SK-N-SH (cell line): ENCODE results near the gene RNLS. TPM values are rescaled to one million over a fixed set of nuclear protein-coding genes. Genes with fewer than 3 reads are reported as not detected.

Experiments used
- CTCF ChIA-PET: fragments of 300-600, 350-600 bp; formaldehyde crosslinking; extraction: SDS; loops from one replicate; lab custom pipeline; 2021; lab: Yijun Ruan, JAX
- POLR2A ChIA-PET: fragments of 350-600 bp; sonication (Branson Sonifier 250); formaldehyde crosslinking; extraction: SDS; loops from one replicate; lab custom pipeline; 2020; ENCODE audit warnings: antibody characterized with exemption, inconsistent platforms; lab: Yijun Ruan, JAX
- DNase-seq: peaks from one replicate; pipeline ENCODE4 v3.0.0; 2012
- H2AFZ ChIP-seq: fragments of 200-600 bp; sonication (generic); 2 replicates; pipeline ENCODE4 v1.8.1; 2016; ENCODE audit warnings: antibody characterized with exemption, mild to moderate bottlenecking, low read depth
- H3F3A ChIP-seq: fragments of 200-600 bp; sonication (generic); replicated peaks from 2 replicates; pipeline ENCODE3; 2016; ENCODE audit warnings: antibody characterized with exemption, mild to moderate bottlenecking; ENCODE audit not compliant: insufficient read depth
- H3K27ac ChIP-seq, 2 experiments: fragments of 200-500 bp in 1 of 2; fragments of 200-600 bp in 1 of 2; sonication (Bioruptor generic) in 1 of 2; sonication (generic), shearing (Covaris generic) in 1 of 2; 2 replicates each; pipeline versions ENCODE4 v1.5.1 to v1.6.1; 2014 to 2016; ENCODE audit warnings: low read depth in 2 of 2, inconsistent platforms in 1 of 2, low read length in 1 of 2, mild to moderate bottlenecking in 1 of 2, mixed read lengths in 1 of 2
- H3K27me3 ChIP-seq: fragments of 200-600 bp; sonication (generic), shearing (Covaris generic); 2 replicates; pipeline ENCODE4 v1.6.1; 2016; ENCODE audit warnings: mixed run types; ENCODE audit not compliant: insufficient read depth
- H3K36me3 ChIP-seq, 2 experiments: fragments of 200-500 bp in 1 of 2; fragments of 200-600 bp in 1 of 2; sonication (Bioruptor generic) in 1 of 2; sonication (generic) in 1 of 2; replicated peaks in 1 of 2; 2 replicates each; pipeline versions ENCODE3 to v1.5.1; 2014 to 2016; ENCODE audit warnings: low read length in 1 of 2, mild to moderate bottlenecking in 1 of 2; ENCODE audit not compliant: insufficient read depth in 2 of 2, control insufficient read depth in 1 of 2
- H3K4me1 ChIP-seq, 2 experiments: fragments of 200-500 bp in 1 of 2; fragments of 200-600 bp in 1 of 2; sonication (Bioruptor generic) in 1 of 2; sonication (generic), shearing (Covaris generic) in 1 of 2; 2 replicates each; pipeline versions ENCODE4 v1.5.1 to v1.6.1; 2014 to 2016; ENCODE audit warnings: low read depth in 1 of 2, low read length in 1 of 2, mixed run types in 1 of 2; ENCODE audit not compliant: insufficient read depth in 2 of 2, control insufficient read depth in 1 of 2
- H3K4me2 ChIP-seq: fragments of 200-600 bp; sonication (generic), shearing (Covaris generic); 2 replicates; pipeline ENCODE4 v1.6.1; 2017; ENCODE audit warnings: mixed run types
- H3K4me3 ChIP-seq, 2 experiments: fragments of 200-500 bp in 1 of 2; fragments of 200-600 bp in 1 of 2; sonication (Bioruptor generic) in 1 of 2; sonication (generic), shearing (Covaris generic) in 1 of 2; 2 replicates each; pipeline versions ENCODE4 v1.5.1 to v1.8.1; 2014 to 2016; ENCODE audit warnings: low read depth in 2 of 2, inconsistent platforms in 1 of 2, low read length in 1 of 2, mild to moderate bottlenecking in 1 of 2, mixed read lengths in 1 of 2, moderate library complexity in 1 of 2
- H3K79me2 ChIP-seq: fragments of 200-600 bp; sonication (generic); 2 replicates; pipeline ENCODE4 v1.8.1; 2017; ENCODE audit warnings: mild to moderate bottlenecking; ENCODE audit not compliant: insufficient read depth
- H3K9ac ChIP-seq: fragments of 200-600 bp; sonication (generic); 2 replicates; pipeline ENCODE4 v1.6.1; 2017; ENCODE audit warnings: mixed run types
- H3K9me2 ChIP-seq: fragments of 200-600 bp; sonication (generic); 2 replicates; pipeline ENCODE4 v1.6.1; 2017; ENCODE audit warnings: mixed run types
- H3K9me3 ChIP-seq: fragments of 200-600 bp; sonication (generic); 2 replicates; pipeline ENCODE4 v1.6.1; 2017; ENCODE audit warnings: mixed run types, mild to moderate bottlenecking, moderate library complexity
- H4K20me1 ChIP-seq: fragments of 200-600 bp; sonication (generic); 2 replicates; pipeline ENCODE4 v1.6.1; 2017; ENCODE audit warnings: mild to moderate bottlenecking, mixed run types; ENCODE audit not compliant: insufficient read depth
- FOXJ3 ChIP-seq: sonication (generic); formaldehyde crosslinking; IDR thresholded peaks from 2 replicates; pipeline ENCODE4 v1.5.1; 2020; ENCODE audit warnings: mild to moderate bottlenecking, missing genetic modification reagents
- FOXM1 ChIP-seq: IDR thresholded peaks from 2 replicates; pipeline ENCODE4 v1.4.0; 2012; ENCODE audit warnings: low read depth, mild to moderate bottlenecking
- GABPA ChIP-seq: IDR thresholded peaks from 2 replicates; pipeline ENCODE4 v1.4.0; 2012; ENCODE audit warnings: low read depth, mild to moderate bottlenecking
- GATA2 ChIP-seq: sonication (generic); formaldehyde crosslinking; IDR thresholded peaks from 2 replicates; pipeline ENCODE4 v1.5.0; 2020; ENCODE audit warnings: mild to moderate bottlenecking, missing genetic modification reagents
- NFIC ChIP-seq: IDR thresholded peaks from 2 replicates; pipeline ENCODE4 v1.4.0; 2012; ENCODE audit warnings: borderline replicate concordance
- POLR2AphosphoS5 ChIP-seq: IDR thresholded peaks from 2 replicates; pipeline ENCODE4 v1.6.1; 2012; ENCODE audit warnings: low read depth, low read length
- RAD21 ChIP-seq: IDR thresholded peaks from 2 replicates; pipeline ENCODE4 v1.6.1; 2012; ENCODE audit warnings: mild to moderate bottlenecking, low read length
- RCOR1 ChIP-seq: fragments of 150-350 bp; IDR thresholded peaks from 2 replicates; pipeline ENCODE4 v1.6.1; 2017; ENCODE audit warnings: antibody characterized with exemption, low read length
- RXRA ChIP-seq: IDR thresholded peaks from 2 replicates; pipeline ENCODE4 v1.4.0; 2012; ENCODE audit warnings: low read depth, mild to moderate bottlenecking, borderline replicate concordance
- SIN3A ChIP-seq: IDR thresholded peaks from 2 replicates; pipeline ENCODE4 v1.6.1; 2012; ENCODE audit warnings: low read depth, mild to moderate bottlenecking, low read length, moderate library complexity, borderline replicate concordance
- SMC3 ChIP-seq: IDR thresholded peaks from 2 replicates; pipeline ENCODE4 v1.6.1; 2012; ENCODE audit warnings: low read depth, low read length, improper control_type of control experiment
- TEAD4 ChIP-seq: IDR thresholded peaks from 2 replicates; pipeline ENCODE4 v1.4.0; 2012; ENCODE audit warnings: mild to moderate bottlenecking, borderline replicate concordance; ENCODE audit not compliant: insufficient read depth
- YY1 ChIP-seq: IDR thresholded peaks from 2 replicates; pipeline ENCODE4 v1.4.0; 2012; ENCODE audit warnings: low read depth, mild to moderate bottlenecking
- ZBTB33 ChIP-seq: IDR thresholded peaks from 2 replicates; pipeline ENCODE4 v1.4.0; 2012; ENCODE audit warnings: low read depth, borderline replicate concordance
- WGBS: methylation state at CpG from one replicate; pipeline ENCODE4 v1.1.6; 2017; ENCODE audit warnings: low lambda C conversion rate; 5-methylcytosine and 5-hydroxymethylcytosine counted together
- polyA plus RNA-seq, 3 experiments: library from polyadenylated mRNA; depleted of rRNA; stranded (reverse); fragments of >200 nt; gene quantifications; 2 replicates each; pipeline ENCODE4 v1.2.3, GENCODE V29; 2012

The RNLS gene
- polyA plus RNA-seq, 1 of the 3 experiments (the other 2 are of a cell fraction): not detected

DNA sequence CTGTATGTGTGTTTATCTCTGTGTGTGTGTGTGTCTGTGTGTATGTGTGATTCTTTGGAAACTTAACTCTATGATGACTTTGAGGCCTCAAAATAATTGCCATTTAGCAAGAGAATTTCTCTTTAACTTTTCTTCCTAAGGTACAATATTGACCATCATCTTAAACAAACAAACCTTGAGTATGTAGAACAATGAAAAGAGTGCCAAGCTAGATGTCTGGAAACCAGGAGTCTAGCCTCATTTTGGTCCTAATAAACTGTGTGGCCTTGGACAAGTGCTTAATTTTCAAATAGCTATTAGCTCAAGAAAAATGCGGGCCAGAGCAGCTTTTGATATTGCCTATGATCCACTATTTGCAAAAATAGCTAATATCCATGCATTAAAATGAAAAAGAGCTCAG is 119.3 kb downstream of the RNLS start:
- CTCF ChIA-PET: interaction anchor here (0.8 kb wide), 1 partner anchor 40 kb away, joined by 3 read pairs; no protein-coding TSS in a partner anchor
- no peak for TF ChIP-seq ZBTB33
- H3K9ac ChIP-seq: no peak overlapping the region
- no peak overlapping the region for H3K4me3 ChIP-seq
- POLR2A ChIA-PET: no interaction called here
- H3K4me2 ChIP-seq: no peak overlapping the region
- no peaks in the 10 kb centered on the region for H3K9me2 ChIP-seq
- H3K79me2 ChIP-seq: no peaks in the 10 kb centered on the region
- no peak overlapping the region for H3K27ac ChIP-seq
- WGBS: 67% methylated on average over 1 of the region's 1 CpG
- no peaks in the 10 kb centered on the region for H3K27me3 ChIP-seq
- H3F3A ChIP-seq: peaks cover 5% of the 10 kb centered on the region
- H2AFZ ChIP-seq: no peak overlapping the region
- DNase-seq: no peak
- H3K4me1 ChIP-seq: no peaks in the 10 kb centered on the region
- no peaks in the 10 kb centered on the region for H3K9me3 ChIP-seq
- H4K20me1 ChIP-seq: no peaks in the 10 kb centered on the region
- no peaks in the 10 kb centered on the region for H3K36me3 ChIP-seq

DNA sequence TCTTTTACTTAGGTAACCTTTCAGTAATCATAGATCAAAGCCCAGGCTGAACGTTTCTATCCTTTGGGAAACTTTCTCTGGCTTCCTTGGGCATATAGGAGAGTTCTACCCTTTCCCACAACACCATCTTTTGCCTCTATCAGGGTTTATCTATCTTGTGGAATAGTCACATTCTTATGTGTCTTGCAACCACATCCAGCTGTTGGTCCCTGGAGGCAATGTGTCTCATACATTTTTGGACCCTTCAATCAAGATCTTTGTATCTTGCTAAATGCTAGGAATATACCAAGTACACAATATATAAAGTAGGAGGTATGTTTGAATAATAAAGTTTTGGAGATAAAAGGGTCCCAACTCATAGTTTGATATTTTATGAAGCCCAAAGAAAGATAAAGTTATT is 121.7 kb downstream of the RNLS start:
- no peaks in the 10 kb centered on the region for H3K9me3 ChIP-seq
- H3K79me2 ChIP-seq: no peaks in the 10 kb centered on the region
- 32% methylated on average over 1 of the region's 1 CpG for WGBS
- H3F3A ChIP-seq: no peaks in the 10 kb centered on the region
- no peak overlapping the region for H2AFZ ChIP-seq
- H3K9ac ChIP-seq: no peak overlapping the region
- H3K4me2 ChIP-seq: no peak overlapping the region
- H4K20me1 ChIP-seq: no peaks in the 10 kb centered on the region
- no peaks in the 10 kb centered on the region for H3K4me1 ChIP-seq
- no peak for TF ChIP-seq FOXJ3
- no peak for TF ChIP-seq GATA2
- no peak for TF ChIP-seq POLR2AphosphoS5
- TF ChIP-seq SIN3A: no peak
- no peak for TF ChIP-seq FOXM1
- TF ChIP-seq RXRA: no peak
- no peak for TF ChIP-seq RAD21
- no peak for TF ChIP-seq NFIC
- no peak for TF ChIP-seq SMC3
- TF ChIP-seq ZBTB33: no peak
- TF ChIP-seq TEAD4: no peak
- TF ChIP-seq RCOR1: no peak
- no peak for TF ChIP-seq GABPA
- no peak for TF ChIP-seq YY1
- POLR2A ChIA-PET: no interaction called here
- H3K9me2 ChIP-seq: no peaks in the 10 kb centered on the region
- H3K36me3 ChIP-seq: no peaks in the 10 kb centered on the region
- no peaks in the 10 kb centered on the region for H3K27me3 ChIP-seq
- no peak overlapping the region for H3K27ac ChIP-seq
- CTCF ChIA-PET: no interaction called here
- no peak for DNase-seq
- no peak overlapping the region for H3K4me3 ChIP-seq
